HG03280 (cell line): ENCODE data around the gene PFKM.

Experiments used
- ATAC-seq: cut with Tn5 transposase; IDR thresholded peaks from one replicate; pipeline ENCODE4 v1.9.1; 2021; ENCODE audit warnings: mild to moderate bottlenecking, moderate library complexity; ENCODE audit not compliant: unreplicated experiment

The PFKM gene

GRCh38 chr12:48185181-48185919 lies 66.2 kb downstream of the PFKM start:
- no peak for ATAC-seq

GRCh38 chr12:48187916-48188695 lies 68.9 kb downstream of the PFKM start:
- no peak for ATAC-seq

- peak; percentile 51 for ATAC-seq
These were observed 70.4 kb downstream of the PFKM start for GRCh38 chr12:48189331-48190125.

GRCh38 chr12:48191096-48191495 lies 71.9 kb downstream of the PFKM start:
- no peak for ATAC-seq

GRCh38 chr12:48192861-48193260 lies 73.7 kb downstream of the PFKM start:
- no peak for ATAC-seq

GRCh38 chr12:48193623-48194022 lies 74.5 kb downstream of the PFKM start:
- ATAC-seq: no peak

- ATAC-seq: no peak
These were observed 75.6 kb downstream of the PFKM start for GRCh38 chr12:48194799-48195201.
